Sigmoid colon (tissue), 4 donors: Measurements from ENCODE around the gene KRT3.

ENCODE experiments used
- CTCF ChIP-seq, 4 experiments: fragments of 450-650 bp in 3 of 4; fragments of 200-600 bp in 1 of 4; IDR thresholded peaks; one replicate each; pipeline ENCODE4 v1.5.1; 2016 to 2019; ENCODE audit warnings: antibody characterized with exemption in 4 of 4, mild to moderate bottlenecking in 3 of 4, moderate library complexity in 2 of 4
- POLR2A ChIP-seq, 2 donors: fragments of 450-650 bp; IDR thresholded peaks; one replicate each; pipeline ENCODE4 v1.6.1; 2016; ENCODE audit warnings: antibody characterized with exemption in 2 of 2, mild to moderate bottlenecking in 2 of 2, moderate library complexity in 2 of 2
- POLR2AphosphoS5 ChIP-seq, 4 donors: sonication (generic); formaldehyde crosslinking; IDR thresholded peaks; one replicate each; pipeline ENCODE4 v1.6.1; 2017; ENCODE audit warnings: antibody characterized with exemption in 4 of 4

GRCh38 chr12:52827499-52828090 is 31.7 kb upstream of the KRT3 start:
- TF ChIP-seq CTCF (IDR thresholded peaks at IDR 0.05) (no peak), POLR2AphosphoS5 (IDR thresholded peaks at IDR 0.05) (no peak), POLR2A (IDR thresholded peaks at IDR 0.05) (no peak)
